ENCODE measurements around the gene BICC1. TPM values are rescaled to one million over a fixed set of nuclear protein-coding genes. Genes with fewer than 3 reads are reported as not detected.

BICC1 gene
- total RNA-seq, 1 experiment from 2014 or later = 13.9 TPM

DNA sequence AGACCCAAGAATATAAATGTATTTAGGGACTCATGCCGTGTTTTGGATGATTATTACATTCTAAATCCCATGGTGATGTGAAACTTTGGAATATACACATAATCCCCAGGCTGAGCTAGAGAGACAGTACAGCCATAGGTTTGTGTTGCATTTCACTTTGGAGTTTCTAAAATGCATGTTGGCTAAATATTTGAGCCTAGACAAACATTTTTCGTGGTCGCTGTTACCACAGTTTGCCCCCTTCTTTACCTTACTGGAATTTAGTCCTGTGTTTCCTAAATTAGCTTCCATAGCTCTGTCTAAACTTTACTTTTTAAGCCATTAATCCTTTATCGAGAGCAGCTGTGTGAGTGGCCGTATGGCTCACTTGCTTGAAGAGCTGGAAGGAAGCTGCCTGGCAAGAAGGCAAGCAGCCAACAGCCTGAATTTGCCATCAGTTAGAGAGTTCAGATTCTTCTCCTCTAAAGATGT, 192.0 kb downstream of the BICC1 start:
- Histone ChIP-seq H2AFZ (ENCODE audit: low read length) (no peak overlapping the region), H3F3A (ENCODE audit: low read length, unreplicated experiment) (no peaks in the 10 kb centered on the region), H3K4me1 (ENCODE audit: insufficient read depth, low read length) (peaks cover 16% of the 10 kb centered on the region), H3K36me3 (ENCODE audit: low read depth, low read length) (no peaks in the 10 kb centered on the region), H3K4me2 (ENCODE audit: low read length) (no peak overlapping the region), H3K4me3 (ENCODE audit: low read length) (no peak overlapping the region), H3K27me3 (ENCODE audit: low read length) (no peaks in the 10 kb centered on the region), H3K9me2 (replicated peaks; ENCODE audit: low read length) (no peaks in the 10 kb centered on the region), H3K9ac (ENCODE audit: low read length) (no peak overlapping the region), H3K9me3 (ENCODE audit: low read length) (no peaks in the 10 kb centered on the region), H3K79me2 (ENCODE audit: low read length) (no peaks in the 10 kb centered on the region), H4K20me1 (ENCODE audit: low read length) (no peaks in the 10 kb centered on the region), H3K27ac (ENCODE audit: low read length) (no peak overlapping the region)
- DNase-seq (no peak), ATAC-seq (no peak)
- TF ChIP-seq EZH2 (IDR thresholded peaks at IDR 0.05; ENCODE audit: low read length, unreplicated experiment) (no peak), EZH2phosphoT487 (IDR thresholded peaks at IDR 0.05; ENCODE audit: borderline replicate concordance, low read length) (no peak)
- TF ChIP-seq, protein P1, sequence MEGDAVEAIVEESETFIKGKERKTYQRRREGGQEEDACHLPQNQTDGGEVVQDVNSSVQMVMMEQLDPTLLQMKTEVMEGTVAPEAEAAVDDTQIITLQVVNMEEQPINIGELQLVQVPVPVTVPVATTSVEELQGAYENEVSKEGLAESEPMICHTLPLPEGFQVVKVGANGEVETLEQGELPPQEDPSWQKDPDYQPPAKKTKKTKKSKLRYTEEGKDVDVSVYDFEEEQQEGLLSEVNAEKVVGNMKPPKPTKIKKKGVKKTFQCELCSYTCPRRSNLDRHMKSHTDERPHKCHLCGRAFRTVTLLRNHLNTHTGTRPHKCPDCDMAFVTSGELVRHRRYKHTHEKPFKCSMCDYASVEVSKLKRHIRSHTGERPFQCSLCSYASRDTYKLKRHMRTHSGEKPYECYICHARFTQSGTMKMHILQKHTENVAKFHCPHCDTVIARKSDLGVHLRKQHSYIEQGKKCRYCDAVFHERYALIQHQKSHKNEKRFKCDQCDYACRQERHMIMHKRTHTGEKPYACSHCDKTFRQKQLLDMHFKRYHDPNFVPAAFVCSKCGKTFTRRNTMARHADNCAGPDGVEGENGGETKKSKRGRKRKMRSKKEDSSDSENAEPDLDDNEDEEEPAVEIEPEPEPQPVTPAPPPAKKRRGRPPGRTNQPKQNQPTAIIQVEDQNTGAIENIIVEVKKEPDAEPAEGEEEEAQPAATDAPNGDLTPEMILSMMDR (conservative IDR thresholded peaks at IDR 0.05; ENCODE audit: low read depth, low read length) = no peak
- intact Hi-C loops (cut with micrococcal nuclease) = no loop called here
- ChIA-PET POLR2A (ENCODE audit: unreplicated experiment) (interaction anchor here (0.6 kb wide), 1 partner anchor 1803 kb away, joined by 4 read pairs; no protein-coding TSS in a partner anchor), CTCF (no interaction called here)
- no TSS peak for BruUV-seq (replicated peaks)

DNA sequence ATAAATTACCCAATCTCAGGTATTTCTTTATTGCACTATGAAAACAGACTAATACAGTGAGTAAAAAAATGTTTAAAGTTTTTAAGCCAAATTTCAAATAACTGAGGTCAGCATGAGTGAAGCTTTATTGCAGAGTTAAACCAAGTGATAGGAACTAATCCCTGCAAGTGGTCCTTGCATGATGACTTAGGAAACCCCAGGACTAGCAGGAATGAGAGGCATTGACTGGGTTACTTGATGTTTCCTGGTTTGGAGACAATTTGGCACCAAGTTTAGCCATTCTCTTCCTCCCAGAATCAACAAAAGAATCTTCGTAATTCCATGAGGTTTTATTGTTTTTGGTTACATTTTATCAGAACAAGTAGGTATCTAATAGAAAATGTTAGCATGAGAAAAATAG, 194.2 kb downstream of the BICC1 start:
- Histone ChIP-seq H3K27me3 (ENCODE audit: low read length) (peaks cover 12% of the 10 kb centered on the region), H3K4me1 (ENCODE audit: insufficient read depth, low read length) (peaks cover 8% of the 10 kb centered on the region), H3K79me2 (ENCODE audit: low read length) (no peaks in the 10 kb centered on the region), H4K20me1 (ENCODE audit: low read length) (no peaks in the 10 kb centered on the region), H2AFZ (ENCODE audit: low read length) (no peak overlapping the region), H3K9me3 (ENCODE audit: low read length) (no peaks in the 10 kb centered on the region), H3K4me2 (ENCODE audit: low read length) (no peak overlapping the region), H3K27ac (ENCODE audit: low read length) (no peak overlapping the region), H3K9me2 (replicated peaks; ENCODE audit: low read length) (no peaks in the 10 kb centered on the region), H3K36me3 (ENCODE audit: low read depth, low read length) (no peaks in the 10 kb centered on the region), H3F3A (ENCODE audit: low read length, unreplicated experiment) (no peaks in the 10 kb centered on the region), H3K4me3 (ENCODE audit: low read length) (no peak overlapping the region), H3K9ac (ENCODE audit: low read length) (no peak overlapping the region)
- no peak for ATAC-seq
- no TSS peak for BruUV-seq (replicated peaks)
- DNase-seq = no peak
- TF ChIP-seq EZH2 (IDR thresholded peaks at IDR 0.05; ENCODE audit: low read length, unreplicated experiment) (no peak), EZH2phosphoT487 (IDR thresholded peaks at IDR 0.05; ENCODE audit: borderline replicate concordance, low read length) (no peak)
- TF ChIP-seq, protein P1 (conservative IDR thresholded peaks at IDR 0.05; ENCODE audit: low read depth, low read length) = no peak
- POLR2A ChIA-PET (ENCODE audit: unreplicated experiment) = no interaction called here
- intact Hi-C loops (cut with micrococcal nuclease) = no loop called here
- CTCF ChIA-PET = no interaction called here

DNA sequence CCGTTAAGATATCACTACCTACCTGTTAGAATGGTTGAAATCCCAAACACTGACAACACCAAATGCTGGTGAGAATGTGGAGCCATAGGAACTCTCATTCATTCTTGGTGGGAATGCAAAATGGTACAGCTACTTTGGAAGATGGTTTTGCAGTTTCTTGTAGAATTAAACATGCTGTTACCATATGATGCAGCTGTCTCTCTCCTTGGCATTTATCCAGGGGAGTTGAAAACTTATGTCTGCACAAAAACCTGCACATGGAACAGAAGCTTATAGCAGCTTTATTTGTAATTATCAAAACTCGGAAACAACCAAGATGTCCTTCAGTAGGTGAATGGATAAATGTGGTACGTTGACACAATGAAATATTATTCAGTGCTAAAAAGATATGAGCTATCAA, 199.5 kb downstream of the BICC1 start:
- H3K9ac ChIP-seq (ENCODE audit: low read length) = no peak overlapping the region
- intact Hi-C loops (cut with micrococcal nuclease) = no loop called here
- H3K9me2 ChIP-seq (replicated peaks; ENCODE audit: low read length) = no peaks in the 10 kb centered on the region
- ChIA-PET POLR2A (ENCODE audit: unreplicated experiment) (no interaction called here), CTCF (no interaction called here)
- no peaks in the 10 kb centered on the region for H3K9me3 ChIP-seq (ENCODE audit: low read length)
- H3K36me3 ChIP-seq (ENCODE audit: low read depth, low read length) = no peaks in the 10 kb centered on the region
- no peak overlapping the region for H3K27ac ChIP-seq (ENCODE audit: low read length)
- H4K20me1 ChIP-seq (ENCODE audit: low read length) = no peaks in the 10 kb centered on the region
- H3K27me3 ChIP-seq (ENCODE audit: low read length) = peaks cover 38% of the 10 kb centered on the region
- no peaks in the 10 kb centered on the region for H3K4me1 ChIP-seq (ENCODE audit: insufficient read depth, low read length)
- H3K4me3 ChIP-seq (ENCODE audit: low read length) = no peak overlapping the region
- H3K4me2 ChIP-seq (ENCODE audit: low read length) = no peak overlapping the region
- no peaks in the 10 kb centered on the region for H3K79me2 ChIP-seq (ENCODE audit: low read length)
- BruUV-seq (replicated peaks) = no TSS peak
- DNase-seq = no peak
- no peaks in the 10 kb centered on the region for H3F3A ChIP-seq (ENCODE audit: low read length, unreplicated experiment)
- no peak overlapping the region for H2AFZ ChIP-seq (ENCODE audit: low read length)
- ATAC-seq = no peak
- TF ChIP-seq, protein P1 (conservative IDR thresholded peaks at IDR 0.05; ENCODE audit: low read depth, low read length) = no peak
- TF ChIP-seq EZH2phosphoT487 (IDR thresholded peaks at IDR 0.05; ENCODE audit: borderline replicate concordance, low read length) = no peak
- no peak for TF ChIP-seq EZH2 (IDR thresholded peaks at IDR 0.05; ENCODE audit: low read length, unreplicated experiment)

Data from PC-3 (cell line).